ENCODE measurements around the gene MAP3K5. TPM values are rescaled to one million over a fixed set of nuclear protein-coding genes. Genes with fewer than 3 reads are reported as not detected.

Gene MAP3K5
- total and polyA plus RNA-seq, 9 of the 15 experiments (the other 6 are each of a cell fraction or from before 2014, with no cell fraction given): 2.2 to 13.0 (median 9.9) TPM

- TF ChIP-seq HNRNPUL1 (IDR thresholded peaks at IDR 0.05; ENCODE audit: low read length) (no peak), RBM15 (IDR thresholded peaks at IDR 0.05; ENCODE audit: insufficient read depth, low read length) (no peak), CBX8 (IDR thresholded peaks at IDR 0.05; ENCODE audit: borderline replicate concordance, extremely low read depth, low read depth, low read length, poor library complexity, severe bottlenecking) (no peak), STAT5A (IDR thresholded peaks at IDR 0.05; ENCODE audit: borderline replicate concordance, low read length) (no peak), ZNF76 (CRISPR knock-in tag; IDR thresholded peaks at IDR 0.05; ENCODE audit: borderline replicate concordance) (no peak), HDAC8 (tag; IDR thresholded peaks at IDR 0.05) (no peak), ZNF318 (IDR thresholded peaks at IDR 0.05; ENCODE audit: borderline replicate concordance in 1 of 2, low read depth in 1 of 2) (no peak), BRF1 (IDR thresholded peaks at IDR 0.05; ENCODE audit: borderline replicate concordance, extremely low read depth, insufficient read length) (no peak), ZNF583 (CRISPR knock-in tag; IDR thresholded peaks at IDR 0.05) (no peak)
- TF ChIP-seq, protein P1, sequence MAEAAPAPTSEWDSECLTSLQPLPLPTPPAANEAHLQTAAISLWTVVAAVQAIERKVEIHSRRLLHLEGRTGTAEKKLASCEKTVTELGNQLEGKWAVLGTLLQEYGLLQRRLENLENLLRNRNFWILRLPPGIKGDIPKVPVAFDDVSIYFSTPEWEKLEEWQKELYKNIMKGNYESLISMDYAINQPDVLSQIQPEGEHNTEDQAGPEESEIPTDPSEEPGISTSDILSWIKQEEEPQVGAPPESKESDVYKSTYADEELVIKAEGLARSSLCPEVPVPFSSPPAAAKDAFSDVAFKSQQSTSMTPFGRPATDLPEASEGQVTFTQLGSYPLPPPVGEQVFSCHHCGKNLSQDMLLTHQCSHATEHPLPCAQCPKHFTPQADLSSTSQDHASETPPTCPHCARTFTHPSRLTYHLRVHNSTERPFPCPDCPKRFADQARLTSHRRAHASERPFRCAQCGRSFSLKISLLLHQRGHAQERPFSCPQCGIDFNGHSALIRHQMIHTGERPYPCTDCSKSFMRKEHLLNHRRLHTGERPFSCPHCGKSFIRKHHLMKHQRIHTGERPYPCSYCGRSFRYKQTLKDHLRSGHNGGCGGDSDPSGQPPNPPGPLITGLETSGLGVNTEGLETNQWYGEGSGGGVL (CRISPR knock-in tag; IDR thresholded peaks at IDR 0.05): no peak
- TF ChIP-seq, protein P2, sequence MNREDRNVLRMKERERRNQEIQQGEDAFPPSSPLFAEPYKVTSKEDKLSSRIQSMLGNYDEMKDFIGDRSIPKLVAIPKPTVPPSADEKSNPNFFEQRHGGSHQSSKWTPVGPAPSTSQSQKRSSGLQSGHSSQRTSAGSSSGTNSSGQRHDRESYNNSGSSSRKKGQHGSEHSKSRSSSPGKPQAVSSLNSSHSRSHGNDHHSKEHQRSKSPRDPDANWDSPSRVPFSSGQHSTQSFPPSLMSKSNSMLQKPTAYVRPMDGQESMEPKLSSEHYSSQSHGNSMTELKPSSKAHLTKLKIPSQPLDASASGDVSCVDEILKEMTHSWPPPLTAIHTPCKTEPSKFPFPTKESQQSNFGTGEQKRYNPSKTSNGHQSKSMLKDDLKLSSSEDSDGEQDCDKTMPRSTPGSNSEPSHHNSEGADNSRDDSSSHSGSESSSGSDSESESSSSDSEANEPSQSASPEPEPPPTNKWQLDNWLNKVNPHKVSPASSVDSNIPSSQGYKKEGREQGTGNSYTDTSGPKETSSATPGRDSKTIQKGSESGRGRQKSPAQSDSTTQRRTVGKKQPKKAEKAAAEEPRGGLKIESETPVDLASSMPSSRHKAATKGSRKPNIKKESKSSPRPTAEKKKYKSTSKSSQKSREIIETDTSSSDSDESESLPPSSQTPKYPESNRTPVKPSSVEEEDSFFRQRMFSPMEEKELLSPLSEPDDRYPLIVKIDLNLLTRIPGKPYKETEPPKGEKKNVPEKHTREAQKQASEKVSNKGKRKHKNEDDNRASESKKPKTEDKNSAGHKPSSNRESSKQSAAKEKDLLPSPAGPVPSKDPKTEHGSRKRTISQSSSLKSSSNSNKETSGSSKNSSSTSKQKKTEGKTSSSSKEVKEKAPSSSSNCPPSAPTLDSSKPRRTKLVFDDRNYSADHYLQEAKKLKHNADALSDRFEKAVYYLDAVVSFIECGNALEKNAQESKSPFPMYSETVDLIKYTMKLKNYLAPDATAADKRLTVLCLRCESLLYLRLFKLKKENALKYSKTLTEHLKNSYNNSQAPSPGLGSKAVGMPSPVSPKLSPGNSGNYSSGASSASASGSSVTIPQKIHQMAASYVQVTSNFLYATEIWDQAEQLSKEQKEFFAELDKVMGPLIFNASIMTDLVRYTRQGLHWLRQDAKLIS (CRISPR knock-in tag; IDR thresholded peaks at IDR 0.05): no peak
These were observed 782 bp downstream of the MAP3K5 start (continued) for GRCh38 chr6:136791296-136792094.
